ENCODE data around the gene GALNS. TPM values are rescaled to one million over a fixed set of nuclear protein-coding genes. Genes with fewer than 3 reads are reported as not detected.

The GALNS gene
- total RNA-seq, 4 donors from 2014 or later: 31.1 to 134 (median 43.3) TPM

DNA sequence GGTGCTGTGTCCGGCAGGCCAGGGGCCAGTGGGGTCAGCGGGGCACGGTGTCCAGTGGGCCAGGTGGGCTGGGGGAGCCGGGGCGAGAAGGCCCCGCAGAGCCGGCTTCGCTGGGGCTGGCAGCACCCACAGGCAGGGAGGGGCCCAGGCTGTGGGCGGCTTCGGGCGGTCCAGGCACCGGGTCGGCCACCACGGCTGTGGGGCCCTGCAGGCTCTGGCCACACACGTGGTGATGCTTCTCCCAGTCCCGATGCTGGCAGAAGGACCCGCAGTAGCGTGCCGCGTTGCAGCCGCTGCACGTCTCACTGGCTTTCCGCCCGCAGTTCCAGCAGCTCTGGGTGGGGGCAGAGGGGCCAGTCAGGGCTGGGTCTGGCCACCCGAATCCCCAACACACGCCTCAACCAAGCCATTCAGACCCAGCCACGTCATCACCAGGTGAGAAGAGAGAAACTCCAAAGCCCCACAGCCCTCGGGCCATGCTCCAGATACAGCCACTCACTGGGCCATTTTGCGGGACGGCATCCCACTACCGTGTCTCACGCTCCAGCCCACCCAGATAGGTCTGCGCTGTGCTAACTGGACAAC, 20.3 kb upstream of the GALNS start:
- Histone ChIP-seq H3K27me3 (no peaks in the 10 kb centered on the region), H3K36me3 (peaks cover 6% of the 10 kb centered on the region), H3K4me1 (peaks cover 19% of the 10 kb centered on the region), H3K9me3 (no peaks in the 10 kb centered on the region), H3K4me3 (no peak overlapping the region), H3K27ac (no peak overlapping the region)
- DNase-seq (ENCODE audit: low spot score in 2 of 2): no peak
- TF ChIP-seq POLR2A (IDR thresholded peaks at IDR 0.05): no peak
- TF ChIP-seq, protein P1, sequence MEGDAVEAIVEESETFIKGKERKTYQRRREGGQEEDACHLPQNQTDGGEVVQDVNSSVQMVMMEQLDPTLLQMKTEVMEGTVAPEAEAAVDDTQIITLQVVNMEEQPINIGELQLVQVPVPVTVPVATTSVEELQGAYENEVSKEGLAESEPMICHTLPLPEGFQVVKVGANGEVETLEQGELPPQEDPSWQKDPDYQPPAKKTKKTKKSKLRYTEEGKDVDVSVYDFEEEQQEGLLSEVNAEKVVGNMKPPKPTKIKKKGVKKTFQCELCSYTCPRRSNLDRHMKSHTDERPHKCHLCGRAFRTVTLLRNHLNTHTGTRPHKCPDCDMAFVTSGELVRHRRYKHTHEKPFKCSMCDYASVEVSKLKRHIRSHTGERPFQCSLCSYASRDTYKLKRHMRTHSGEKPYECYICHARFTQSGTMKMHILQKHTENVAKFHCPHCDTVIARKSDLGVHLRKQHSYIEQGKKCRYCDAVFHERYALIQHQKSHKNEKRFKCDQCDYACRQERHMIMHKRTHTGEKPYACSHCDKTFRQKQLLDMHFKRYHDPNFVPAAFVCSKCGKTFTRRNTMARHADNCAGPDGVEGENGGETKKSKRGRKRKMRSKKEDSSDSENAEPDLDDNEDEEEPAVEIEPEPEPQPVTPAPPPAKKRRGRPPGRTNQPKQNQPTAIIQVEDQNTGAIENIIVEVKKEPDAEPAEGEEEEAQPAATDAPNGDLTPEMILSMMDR (IDR thresholded peaks at IDR 0.05): no peak
- no peak for TF ChIP-seq EP300 (IDR thresholded peaks at IDR 0.05)
- no peak for TF ChIP-seq POLR2AphosphoS5 (IDR thresholded peaks at IDR 0.05)
- WGBS: 94% methylated on average over 10 of the region's 33 CpGs

DNA sequence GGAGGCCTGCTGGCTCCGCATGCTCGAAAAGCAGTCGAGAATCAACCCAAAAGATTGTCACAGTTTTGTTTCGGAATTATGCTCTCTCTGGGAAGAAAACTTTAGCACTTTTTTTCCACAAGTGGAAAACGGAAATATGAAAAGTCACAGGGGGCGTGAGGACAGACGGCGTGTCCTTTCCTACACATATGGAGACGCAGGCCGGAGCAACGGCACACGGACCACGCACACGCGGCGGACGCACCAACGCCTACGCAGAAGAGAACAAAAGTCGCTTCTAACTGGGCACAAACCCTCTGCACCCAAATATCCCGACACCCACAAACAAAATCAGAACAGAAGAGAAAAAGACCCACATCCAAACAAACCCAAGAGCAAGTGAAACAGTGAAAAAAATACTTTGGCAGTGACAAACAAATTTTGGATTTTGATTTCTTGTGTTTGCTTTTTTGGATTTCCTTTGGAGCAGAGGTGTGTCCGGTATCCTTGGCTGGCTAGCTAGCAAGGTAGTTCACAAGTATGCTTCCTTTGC, 19.0 kb upstream of the GALNS start:
- H3K36me3 ChIP-seq: peaks cover 6% of the 10 kb centered on the region
- no peak overlapping the region for H3K4me3 ChIP-seq
- no peaks in the 10 kb centered on the region for H3K9me3 ChIP-seq
- no peaks in the 10 kb centered on the region for H3K27me3 ChIP-seq
- no peak overlapping the region for H3K27ac ChIP-seq
- no peak for DNase-seq (ENCODE audit: low spot score in 2 of 2)
- TF ChIP-seq EP300 (IDR thresholded peaks at IDR 0.05): no peak
- TF ChIP-seq, protein P1 (IDR thresholded peaks at IDR 0.05): no peak
- TF ChIP-seq POLR2AphosphoS5 (IDR thresholded peaks at IDR 0.05): no peak
- no peak for TF ChIP-seq POLR2A (IDR thresholded peaks at IDR 0.05)
- H3K4me1 ChIP-seq: peaks cover 15% of the 10 kb centered on the region
- 94% methylated on average over 22 of the region's 22 CpGs for WGBS

DNA sequence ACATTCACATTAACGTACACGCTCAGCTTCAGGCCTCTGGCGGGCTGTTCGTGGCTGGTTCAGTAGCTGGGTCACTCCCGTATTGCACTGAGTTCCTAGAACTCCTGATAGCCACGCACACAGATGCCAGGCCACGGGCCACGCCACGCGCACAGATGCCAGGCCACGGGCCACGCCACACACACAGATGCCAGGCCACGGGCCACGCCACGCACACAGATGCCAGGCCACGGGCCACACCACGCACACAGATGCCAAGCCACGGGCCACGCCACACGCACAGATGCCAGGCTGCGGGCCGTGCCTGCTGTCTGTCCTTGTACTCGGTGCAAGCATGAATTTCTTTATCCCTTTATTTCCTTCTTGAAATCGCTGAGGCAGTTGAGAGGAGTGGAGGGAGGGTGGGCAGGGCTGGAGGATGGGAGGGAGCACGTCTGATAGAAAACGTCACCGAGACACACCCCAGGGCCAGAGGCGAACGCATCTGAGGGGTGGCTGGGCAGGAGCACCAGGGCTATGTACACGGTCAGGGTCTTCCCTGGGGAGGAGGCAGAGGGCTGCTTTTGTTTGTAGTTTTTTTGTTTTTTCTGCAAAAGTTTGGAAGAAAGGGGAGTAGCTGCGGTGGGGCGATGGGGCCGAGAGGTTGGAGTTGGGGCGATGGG, 18.3 kb upstream of the GALNS start:
- Histone ChIP-seq H3K27me3 (peaks cover 6% of the 10 kb centered on the region), H3K4me1 (peaks cover 9% of the 10 kb centered on the region), H3K36me3 (peaks cover 6% of the 10 kb centered on the region), H3K27ac (no peak overlapping the region), H3K4me3 (no peak overlapping the region), H3K9me3 (no peaks in the 10 kb centered on the region)
- WGBS: 89% methylated on average over 34 of the region's 34 CpGs
- DNase-seq (ENCODE audit: low spot score in 2 of 2): no peak
- no peak for TF ChIP-seq POLR2AphosphoS5 (IDR thresholded peaks at IDR 0.05)
- TF ChIP-seq POLR2A (IDR thresholded peaks at IDR 0.05): no peak
- no peak for TF ChIP-seq EP300 (IDR thresholded peaks at IDR 0.05)
- TF ChIP-seq, protein P1 (IDR thresholded peaks at IDR 0.05): no peak

DNA sequence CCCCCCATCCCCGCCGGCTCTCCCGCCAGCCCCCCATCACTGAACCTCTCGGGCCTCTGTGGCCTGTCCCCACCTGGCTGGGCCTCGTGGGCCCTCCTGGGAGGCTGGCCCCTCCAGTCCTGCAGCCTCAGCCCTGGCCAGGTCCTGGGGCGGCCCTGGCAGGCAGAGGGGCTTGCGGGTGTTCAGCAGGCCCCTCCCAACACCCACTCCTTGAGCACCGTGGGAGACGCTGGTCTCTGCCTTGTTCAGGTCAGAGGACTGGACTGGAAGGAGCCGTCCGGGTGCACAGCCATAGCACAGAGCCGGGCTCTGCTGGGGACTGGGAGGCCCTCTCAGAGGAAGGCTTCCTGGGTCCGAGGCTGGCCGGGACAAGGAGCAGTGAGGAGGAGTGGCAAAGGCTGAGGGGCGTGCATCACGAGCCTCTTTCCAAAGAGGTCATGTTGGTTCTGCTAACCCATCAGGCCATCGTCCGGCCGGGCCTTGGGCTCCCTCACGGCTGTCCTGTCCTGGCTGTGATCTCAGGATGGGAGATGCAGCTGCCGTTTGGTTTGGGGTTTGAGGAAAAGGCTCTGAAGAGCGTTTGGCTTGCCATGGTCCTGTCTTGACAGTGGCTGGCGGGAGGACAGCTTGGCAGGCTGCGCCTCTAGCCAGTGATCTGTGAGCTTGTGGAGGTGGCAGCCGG, 16.0 kb upstream of the GALNS start:
- H3K36me3 ChIP-seq: no peaks in the 10 kb centered on the region
- no peak overlapping the region for H3K4me3 ChIP-seq
- H3K27ac ChIP-seq: no peak overlapping the region
- 67% methylated on average over 14 of the region's 25 CpGs for WGBS
- TF ChIP-seq EP300 (IDR thresholded peaks at IDR 0.05) (no peak), POLR2A (IDR thresholded peaks at IDR 0.05) (no peak), POLR2AphosphoS5 (IDR thresholded peaks at IDR 0.05) (no peak)
- TF ChIP-seq, protein P1 (IDR thresholded peaks at IDR 0.05): no peak
- H3K27me3 ChIP-seq: peaks cover 15% of the 10 kb centered on the region
- H3K9me3 ChIP-seq: no peaks in the 10 kb centered on the region
- no peak for DNase-seq (ENCODE audit: low spot score in 2 of 2)
- H3K4me1 ChIP-seq: peaks cover 5% of the 10 kb centered on the region
